ENCODE results near the gene GATA5. TPM values are rescaled to one million over a fixed set of nuclear protein-coding genes. Genes with fewer than 3 reads are reported as not detected.

Gene GATA5
- total RNA-seq, 4 donors from 2014 or later = 0.23 to 2.1 (median 1.2) TPM

DNA sequence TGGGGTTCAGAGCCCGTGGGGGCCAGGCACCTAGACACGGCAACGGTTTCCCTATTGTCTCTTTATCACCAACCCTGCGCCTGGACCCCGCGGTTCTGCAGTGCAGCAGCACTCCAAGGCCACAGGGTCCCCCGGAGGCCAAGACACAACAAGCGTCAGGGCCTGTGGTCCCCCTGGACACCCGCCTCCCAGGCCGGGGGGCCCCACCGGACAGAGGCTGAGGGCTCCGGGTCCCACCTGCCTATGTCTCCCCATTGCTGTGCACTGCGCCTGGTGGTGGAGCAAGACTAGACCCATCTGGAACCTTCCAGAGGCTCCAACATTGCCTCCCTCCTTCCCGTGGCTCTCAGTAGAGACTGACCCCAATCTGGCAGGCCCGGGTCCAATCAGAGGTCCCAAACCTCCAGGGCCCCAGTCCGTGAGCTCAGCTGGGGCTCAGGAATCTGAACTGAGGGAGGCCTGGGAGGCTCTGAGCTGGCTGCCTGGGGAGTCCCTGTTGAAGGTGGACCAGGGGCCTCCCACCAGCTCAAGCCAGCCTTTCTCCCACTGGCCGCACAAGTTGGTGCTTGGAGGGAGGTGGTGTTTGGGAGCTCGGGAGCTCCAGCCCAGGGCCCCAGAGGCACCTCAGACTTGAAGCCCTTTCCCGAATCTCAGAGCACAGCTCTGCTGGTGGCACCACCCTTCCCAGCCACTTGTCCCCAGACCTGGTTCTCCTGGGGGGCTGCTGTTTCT is 8.8 kb downstream of the GATA5 start:
- 86% methylated on average over 6 of the region's 19 CpGs for WGBS
- Histone ChIP-seq H3K27ac (no peak overlapping the region), H3K36me3 (no peaks in the 10 kb centered on the region), H3K27me3 (peaks cover 68% of the 10 kb centered on the region), H3K9me3 (no peaks in the 10 kb centered on the region), H3K4me3 (no peak overlapping the region), H3K4me1 (no peaks in the 10 kb centered on the region)
- DNase-seq (ENCODE audit: low spot score in 2 of 2) = no peak
- TF ChIP-seq POLR2AphosphoS5 (IDR thresholded peaks at IDR 0.05) = no peak
- TF ChIP-seq EP300 (IDR thresholded peaks at IDR 0.05) = no peak
- no peak for TF ChIP-seq POLR2A (IDR thresholded peaks at IDR 0.05)
- TF ChIP-seq, protein P1, sequence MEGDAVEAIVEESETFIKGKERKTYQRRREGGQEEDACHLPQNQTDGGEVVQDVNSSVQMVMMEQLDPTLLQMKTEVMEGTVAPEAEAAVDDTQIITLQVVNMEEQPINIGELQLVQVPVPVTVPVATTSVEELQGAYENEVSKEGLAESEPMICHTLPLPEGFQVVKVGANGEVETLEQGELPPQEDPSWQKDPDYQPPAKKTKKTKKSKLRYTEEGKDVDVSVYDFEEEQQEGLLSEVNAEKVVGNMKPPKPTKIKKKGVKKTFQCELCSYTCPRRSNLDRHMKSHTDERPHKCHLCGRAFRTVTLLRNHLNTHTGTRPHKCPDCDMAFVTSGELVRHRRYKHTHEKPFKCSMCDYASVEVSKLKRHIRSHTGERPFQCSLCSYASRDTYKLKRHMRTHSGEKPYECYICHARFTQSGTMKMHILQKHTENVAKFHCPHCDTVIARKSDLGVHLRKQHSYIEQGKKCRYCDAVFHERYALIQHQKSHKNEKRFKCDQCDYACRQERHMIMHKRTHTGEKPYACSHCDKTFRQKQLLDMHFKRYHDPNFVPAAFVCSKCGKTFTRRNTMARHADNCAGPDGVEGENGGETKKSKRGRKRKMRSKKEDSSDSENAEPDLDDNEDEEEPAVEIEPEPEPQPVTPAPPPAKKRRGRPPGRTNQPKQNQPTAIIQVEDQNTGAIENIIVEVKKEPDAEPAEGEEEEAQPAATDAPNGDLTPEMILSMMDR (IDR thresholded peaks at IDR 0.05) = no peak

DNA sequence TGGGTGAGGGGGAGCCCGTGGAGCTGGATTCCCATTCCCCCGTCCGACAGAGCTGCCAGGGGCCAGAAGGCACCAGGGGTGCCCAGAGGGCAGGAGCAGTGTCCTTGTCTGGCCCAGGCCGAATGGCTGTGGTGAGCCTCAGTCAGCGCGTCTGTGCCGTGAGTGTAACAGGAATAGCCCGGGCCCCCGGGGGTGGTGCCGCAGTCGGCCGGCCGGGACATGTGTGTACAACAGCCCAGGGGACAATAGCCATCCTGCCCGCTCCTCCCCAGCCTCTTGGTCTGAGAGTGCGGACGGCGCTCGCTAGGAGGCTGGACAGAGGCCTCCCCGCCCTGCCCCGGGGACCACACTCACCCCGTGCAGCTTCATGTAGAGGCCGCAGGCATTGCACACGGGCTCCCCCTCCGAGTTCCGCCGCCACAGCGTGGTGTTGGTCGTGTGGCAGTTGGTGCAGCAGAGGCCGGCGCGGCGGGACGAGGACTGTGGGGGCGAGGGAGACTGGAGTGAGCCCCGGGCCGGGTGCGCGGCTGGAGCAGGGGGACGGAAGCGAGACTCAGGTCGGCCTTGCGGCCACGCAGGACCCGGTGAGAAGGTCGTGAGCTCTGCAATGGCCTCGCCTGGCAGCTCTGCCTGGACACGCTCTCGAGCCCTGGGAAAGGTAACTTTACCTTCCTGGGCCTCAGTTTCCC is 9.6 kb downstream of the GATA5 start:
- 71% methylated on average over 34 of the region's 48 CpGs for WGBS
- no peak for DNase-seq (ENCODE audit: low spot score in 2 of 2)
- no peak overlapping the region for H3K27ac ChIP-seq
- no peaks in the 10 kb centered on the region for H3K9me3 ChIP-seq
- H3K27me3 ChIP-seq = peaks cover 69% of the 10 kb centered on the region
- no peaks in the 10 kb centered on the region for H3K36me3 ChIP-seq
- no peaks in the 10 kb centered on the region for H3K4me1 ChIP-seq
- no peak overlapping the region for H3K4me3 ChIP-seq
- TF ChIP-seq POLR2A (IDR thresholded peaks at IDR 0.05) (no peak), POLR2AphosphoS5 (IDR thresholded peaks at IDR 0.05) (no peak), EP300 (IDR thresholded peaks at IDR 0.05) (no peak)
- TF ChIP-seq, protein P1 (IDR thresholded peaks at IDR 0.05) = no peak

DNA sequence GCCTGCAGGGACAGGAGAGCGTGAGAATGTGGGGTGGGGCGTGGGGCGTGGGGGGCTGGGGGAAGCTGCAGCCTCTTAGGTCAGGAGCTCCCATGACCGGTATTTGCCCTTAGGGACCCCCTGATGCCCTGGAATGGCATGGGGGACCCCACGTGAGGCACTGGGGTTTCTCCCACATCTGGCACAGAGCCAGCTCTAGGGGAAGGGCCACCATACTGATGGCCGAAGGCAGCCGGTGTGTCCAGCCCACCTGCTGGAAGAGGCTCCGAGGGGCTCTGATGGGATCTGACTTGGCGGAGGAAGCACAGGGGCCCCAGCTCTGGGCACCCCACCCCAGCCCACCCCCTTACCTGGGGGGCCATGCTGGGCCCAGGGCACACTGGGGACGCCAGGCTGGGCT is 10.8 kb downstream of the GATA5 start:
- H3K4me3 ChIP-seq = no peak overlapping the region
- peaks cover 66% of the 10 kb centered on the region for H3K27me3 ChIP-seq
- TF ChIP-seq EP300 (IDR thresholded peaks at IDR 0.05) (no peak), POLR2AphosphoS5 (IDR thresholded peaks at IDR 0.05) (no peak), POLR2A (IDR thresholded peaks at IDR 0.05) (no peak)
- TF ChIP-seq, protein P1 (IDR thresholded peaks at IDR 0.05) = no peak
- H3K4me1 ChIP-seq = no peaks in the 10 kb centered on the region
- H3K36me3 ChIP-seq = no peaks in the 10 kb centered on the region
- no peak for DNase-seq (ENCODE audit: low spot score in 2 of 2)
- WGBS = 72% methylated on average over 2 of the region's 10 CpGs
- no peaks in the 10 kb centered on the region for H3K9me3 ChIP-seq
- no peak overlapping the region for H3K27ac ChIP-seq

DNA sequence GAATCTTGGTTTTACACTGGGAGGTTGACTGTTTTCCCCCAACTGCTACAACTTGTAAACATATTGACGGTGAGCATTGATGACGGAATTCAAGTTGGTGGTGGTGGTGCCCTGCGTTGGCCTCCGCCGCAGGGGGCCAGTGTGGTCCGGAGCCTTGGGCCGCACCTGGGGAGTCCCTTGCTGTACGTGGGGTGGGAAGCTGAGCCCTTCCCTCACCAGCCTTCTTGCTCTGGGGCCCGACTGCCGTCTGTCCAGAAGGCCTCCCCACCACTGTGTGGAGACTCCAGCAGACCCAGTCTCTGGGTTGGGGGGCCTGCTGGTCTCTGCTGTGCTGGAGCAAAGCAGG is 11.4 kb downstream of the GATA5 start:
- no peak overlapping the region for H3K4me3 ChIP-seq
- WGBS = 100% methylated on average over 5 of the region's 10 CpGs
- H3K36me3 ChIP-seq = no peaks in the 10 kb centered on the region
- peaks cover 66% of the 10 kb centered on the region for H3K27me3 ChIP-seq
- TF ChIP-seq, protein P1 (IDR thresholded peaks at IDR 0.05) = no peak
- no peaks in the 10 kb centered on the region for H3K9me3 ChIP-seq
- DNase-seq (ENCODE audit: low spot score in 2 of 2) = no peak
- no peaks in the 10 kb centered on the region for H3K4me1 ChIP-seq
- no peak overlapping the region for H3K27ac ChIP-seq

DNA sequence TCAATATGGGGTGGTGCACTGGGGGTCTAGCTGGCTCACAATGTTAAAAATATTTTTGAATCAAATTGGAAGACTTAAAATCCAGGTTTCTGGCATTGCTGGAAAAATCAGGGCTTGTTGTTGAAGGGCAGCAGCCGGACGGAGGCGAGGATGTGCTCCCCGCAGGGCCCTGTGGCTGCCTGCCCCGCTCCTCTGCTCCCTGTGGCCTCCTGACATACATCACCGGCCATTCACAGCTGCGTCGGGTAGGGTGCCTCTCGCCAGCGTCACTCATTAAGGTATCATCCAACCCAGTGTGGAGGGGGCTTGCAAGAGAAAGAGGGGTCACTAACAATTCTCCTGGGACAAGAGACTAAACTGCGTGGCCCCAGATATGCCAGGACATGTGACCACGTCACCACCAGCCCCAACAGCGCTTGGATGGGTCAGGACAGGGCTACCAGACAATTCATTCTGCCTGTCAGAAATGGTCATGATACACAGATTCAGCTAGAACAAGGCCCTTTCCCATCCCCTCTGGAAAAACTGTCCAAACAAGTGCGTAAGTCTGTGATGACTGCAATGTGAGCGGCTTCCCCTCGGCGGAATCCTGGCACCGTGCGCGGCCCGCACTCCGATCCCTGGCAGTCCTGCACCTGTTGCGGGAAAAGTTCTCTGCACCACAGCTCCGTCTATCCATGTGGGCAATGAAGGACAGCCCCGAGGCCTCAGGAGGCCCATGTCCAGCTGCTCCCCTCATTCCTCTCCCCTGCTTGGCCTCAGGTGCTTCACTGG is 12.0 kb downstream of the GATA5 start:
- TF ChIP-seq, protein P1 (IDR thresholded peaks at IDR 0.05) = no peak
- TF ChIP-seq EP300 (IDR thresholded peaks at IDR 0.05) = no peak
- no peak for TF ChIP-seq POLR2A (IDR thresholded peaks at IDR 0.05)
- TF ChIP-seq POLR2AphosphoS5 (IDR thresholded peaks at IDR 0.05) = no peak
- WGBS = 81% methylated on average over 18 of the region's 25 CpGs
- H3K36me3 ChIP-seq = no peaks in the 10 kb centered on the region

More for the DNA sequence above, 12.0 kb downstream of the GATA5 start:
- H3K4me1 ChIP-seq = no peaks in the 10 kb centered on the region
- H3K27me3 ChIP-seq = peaks cover 66% of the 10 kb centered on the region
- no peaks in the 10 kb centered on the region for H3K9me3 ChIP-seq
- no peak for DNase-seq (ENCODE audit: low spot score in 2 of 2)
- H3K27ac ChIP-seq = no peak overlapping the region
- H3K4me3 ChIP-seq = no peak overlapping the region

Measured in suprapubic skin (tissue), 4 donors.